MG63 (cell line): Measurements from ENCODE around the gene SNX12. TPM values are rescaled to one million over a fixed set of nuclear protein-coding genes. Genes with fewer than 3 reads are reported as not detected.

Experiments
- DNase-seq: peaks from one replicate; pipeline ENCODE4 v3.0.0-alpha.2; 2020
- H3K27me3 ChIP-seq: fragments of 250-450 bp; sonication (Bioruptor Pico); 2 replicates; pipeline ENCODE4 v1.5.1; 2020; ENCODE audit warnings: mild to moderate bottlenecking, moderate library complexity
- H3K36me3 ChIP-seq: fragments of 250-450 bp; sonication (Bioruptor Pico); 2 replicates; pipeline ENCODE4 v1.5.1; 2020; ENCODE audit warnings: mild to moderate bottlenecking, moderate library complexity
- H3K4me3 ChIP-seq: fragments of 250-450 bp; sonication (Bioruptor Pico); 2 replicates; pipeline ENCODE4 v1.5.1; 2020; ENCODE audit warnings: mild to moderate bottlenecking, moderate library complexity
- H3K9me3 ChIP-seq: fragments of 250-450 bp; sonication (Bioruptor Pico); 2 replicates; pipeline ENCODE4 v1.5.1; 2020; ENCODE audit warnings: mild to moderate bottlenecking, moderate library complexity
- total RNA-seq: library from RNA; depleted of rRNA; stranded (reverse); fragments of >200 nt; shearing (Covaris generic); gene quantifications from 2 replicates; pipeline ENCODE4 v1.2.3, GENCODE V29; 2014; ENCODE audit warnings: low replicate concordance

Gene SNX12
- total RNA-seq, 1 experiment from 2014 or later: 101 TPM

GRCh38 chrX:71096760-71097032 is 28.6 kb upstream of the SNX12 start:
- Histone ChIP-seq H3K9me3 (no peaks in the 10 kb centered on the region), H3K36me3 (no peaks in the 10 kb centered on the region), H3K27me3 (no peaks in the 10 kb centered on the region), H3K4me3 (peak overlapping the region; percentile 58)
- DNase-seq: no peak

DNA sequence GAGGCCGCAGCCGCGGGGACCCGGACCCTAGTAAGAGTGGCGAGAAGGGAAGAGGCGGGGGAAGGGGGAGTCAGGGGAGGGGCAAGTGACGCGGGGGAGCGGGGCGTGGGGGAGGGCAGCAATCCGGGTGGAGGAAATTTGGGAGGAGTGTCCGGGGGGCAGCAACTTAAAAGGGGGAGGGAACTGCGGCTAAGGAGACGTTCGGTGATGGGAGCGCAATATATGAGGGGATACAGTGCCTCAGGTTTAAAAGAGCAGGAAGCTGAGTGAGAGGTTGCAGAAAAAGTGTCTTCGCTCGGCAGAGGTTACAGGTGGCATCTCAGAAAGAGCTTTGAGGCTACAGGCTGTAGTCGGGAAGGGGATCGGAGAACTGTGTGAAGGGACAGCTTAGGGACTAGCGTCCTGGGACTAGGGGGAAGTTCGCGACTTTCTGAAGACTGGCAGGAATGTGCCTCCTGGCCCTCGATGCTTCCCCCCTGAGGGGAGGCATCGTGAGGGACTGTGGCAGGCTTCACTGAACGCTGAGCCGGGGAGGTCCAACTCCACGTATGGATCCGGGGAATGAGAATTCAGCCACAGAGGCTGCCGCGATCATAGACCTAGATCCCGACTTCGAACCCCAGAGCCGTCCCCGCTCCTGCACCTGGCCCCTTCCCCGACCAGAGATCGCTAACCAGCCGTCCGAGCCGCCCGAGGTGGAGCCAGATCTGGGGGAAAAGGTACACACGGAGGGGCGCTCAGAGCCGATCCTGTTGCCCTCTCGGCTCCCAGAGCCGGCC is 28.0 kb upstream of the SNX12 start:
- Histone ChIP-seq H3K36me3 (no peaks in the 10 kb centered on the region), H3K4me3 (peak overlapping the region; percentile 58), H3K9me3 (no peaks in the 10 kb centered on the region), H3K27me3 (no peaks in the 10 kb centered on the region)
- DNase-seq: no peak

GRCh38 chrX:71095555-71095980 is 27.4 kb upstream of the SNX12 start, which contains the start of gene FOXO4:
FOXO4 (plus strand) TSS chrX:71095851; CDS start chrX:71096529, 678 bp downstream.
- peak within 1 kb of the TSS; percentile 58 for H3K4me3 ChIP-seq
- DNase-seq: peak; percentile 84
- H3K9me3 ChIP-seq: no peaks in the 10 kb centered on the region

GRCh38 chrX:71095033-71095432 is 26.9 kb upstream of the SNX12 start:
- Histone ChIP-seq H3K27me3 (no peaks in the 10 kb centered on the region), H3K4me3 (peak overlapping the region; percentile 58), H3K9me3 (no peaks in the 10 kb centered on the region), H3K36me3 (no peaks in the 10 kb centered on the region)
- no peak for DNase-seq

More at GRCh38 chrX:71095555-71095980, 27.4 kb upstream of the SNX12 start, which contains the start of gene FOXO4:
- H3K27me3 ChIP-seq: no peaks in the 10 kb centered on the region
- no peaks in the 10 kb centered on the region for H3K36me3 ChIP-seq

DNA sequence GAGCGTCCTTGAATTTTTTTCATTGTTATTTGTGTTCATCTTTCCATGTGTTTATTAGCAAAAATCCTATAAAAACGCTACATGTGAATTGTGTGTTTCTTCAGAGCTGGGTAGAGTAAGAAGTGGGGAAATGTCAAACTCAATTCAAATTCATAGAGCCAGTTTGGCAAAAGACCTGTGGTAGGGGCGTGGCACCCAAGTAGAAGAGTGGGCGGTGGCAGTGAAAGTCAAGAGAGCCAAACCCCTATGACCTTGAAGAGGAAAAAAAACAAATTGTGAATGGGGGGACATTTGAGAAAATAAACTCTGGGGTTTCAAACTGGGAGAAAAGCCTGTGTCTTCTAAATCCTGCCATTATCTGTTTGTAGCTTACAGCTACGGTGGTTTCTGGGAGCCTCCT is 23.1 kb upstream of the SNX12 start:
- H3K4me3 ChIP-seq: no peak overlapping the region
- DNase-seq: no peak
- H3K9me3 ChIP-seq: no peaks in the 10 kb centered on the region

GRCh38 chrX:71085900-71086299 is 17.8 kb upstream of the SNX12 start:
- no peaks in the 10 kb centered on the region for H3K36me3 ChIP-seq
- no peaks in the 10 kb centered on the region for H3K27me3 ChIP-seq
- no peaks in the 10 kb centered on the region for H3K9me3 ChIP-seq
- H3K4me3 ChIP-seq: no peak overlapping the region
- DNase-seq: no peak

More for the DNA sequence above, 23.1 kb upstream of the SNX12 start:
- no peaks in the 10 kb centered on the region for H3K27me3 ChIP-seq
- no peaks in the 10 kb centered on the region for H3K36me3 ChIP-seq

GRCh38 chrX:71082822-71083221 is 14.7 kb upstream of the SNX12 start:
- Histone ChIP-seq H3K36me3 (no peaks in the 10 kb centered on the region), H3K9me3 (no peaks in the 10 kb centered on the region), H3K4me3 (no peak overlapping the region), H3K27me3 (no peaks in the 10 kb centered on the region)
- DNase-seq: no peak

- H3K9me3 ChIP-seq: no peaks in the 10 kb centered on the region
- DNase-seq: no peak
- no peaks in the 10 kb centered on the region for H3K27me3 ChIP-seq
- H3K4me3 ChIP-seq: no peak overlapping the region
- no peaks in the 10 kb centered on the region for H3K36me3 ChIP-seq
Observed at GRCh38 chrX:71082124-71082647, 14.1 kb upstream of the SNX12 start.

DNA sequence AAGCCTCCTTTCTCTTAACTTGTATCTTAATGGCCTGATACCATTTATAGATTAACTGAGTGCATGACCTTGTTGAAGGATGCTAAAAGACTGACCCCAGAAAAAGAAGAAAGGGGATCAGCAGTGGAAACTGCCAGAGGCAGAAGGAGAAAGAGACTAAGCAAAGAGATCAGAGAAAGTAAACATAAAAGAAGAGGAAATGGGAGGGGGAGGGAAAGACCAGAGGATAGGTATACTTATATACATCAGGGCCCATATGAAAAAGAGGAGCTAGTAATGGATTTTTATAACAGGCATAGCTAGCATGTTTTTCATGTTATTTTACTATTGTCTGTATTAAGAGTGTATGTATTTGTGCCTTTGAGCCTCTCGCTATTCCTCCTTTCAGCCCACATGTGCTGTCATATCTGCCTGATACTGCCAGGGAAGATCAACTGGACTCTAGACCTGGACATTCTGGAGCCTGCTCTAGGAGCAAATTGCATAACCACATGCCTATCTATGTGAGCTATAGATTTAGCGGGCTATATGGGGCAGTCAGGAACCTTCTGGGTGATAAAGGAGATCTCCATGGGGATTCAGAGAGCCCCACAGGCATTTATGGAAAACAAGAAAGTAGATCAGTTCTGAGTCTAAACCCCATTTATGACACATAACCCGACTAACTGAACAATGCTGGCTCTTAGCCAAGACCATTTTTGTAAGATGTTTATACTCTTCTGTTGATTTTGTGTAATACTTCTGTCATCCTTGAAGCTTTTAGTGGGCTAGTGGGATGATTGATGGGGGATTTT is 13.4 kb upstream of the SNX12 start:
- H3K36me3 ChIP-seq: no peaks in the 10 kb centered on the region
- no peak overlapping the region for H3K4me3 ChIP-seq
- no peaks in the 10 kb centered on the region for H3K27me3 ChIP-seq
- H3K9me3 ChIP-seq: no peaks in the 10 kb centered on the region
- DNase-seq: no peak

GRCh38 chrX:71070531-71070930 is 2.4 kb upstream of the SNX12 start:
- DNase-seq: no peak
- Histone ChIP-seq H3K4me3 (no peak overlapping the region), H3K36me3 (no peaks in the 10 kb centered on the region; the same call in 1 of the 2 replicates), H3K9me3 (no peaks in the 10 kb centered on the region), H3K27me3 (no peaks in the 10 kb centered on the region; the same call in 1 of the 2 replicates)

GRCh38 chrX:71067712-71068043 is 456 bp downstream of the SNX12 start:
- H3K9me3 ChIP-seq: no peaks in the 10 kb centered on the region
- DNase-seq: no peak
- H3K4me3 ChIP-seq: peak overlapping the region; percentile 86
- H3K36me3 ChIP-seq: no peaks in the 10 kb centered on the region; the same call in 1 of the 2 replicates
- no peaks in the 10 kb centered on the region; the same call in 1 of the 2 replicates for H3K27me3 ChIP-seq

GRCh38 chrX:71067089-71067488 is 1.0 kb downstream of the SNX12 start:
- Histone ChIP-seq H3K36me3 (no peaks in the 10 kb centered on the region; the same call in 1 of the 2 replicates), H3K27me3 (no peaks in the 10 kb centered on the region), H3K4me3 (peak overlapping the region; percentile 86), H3K9me3 (no peaks in the 10 kb centered on the region)
- no peak for DNase-seq

GRCh38 chrX:71060127-71060526 is 8.0 kb downstream of the SNX12 start:
- Histone ChIP-seq H3K4me3 (no peak overlapping the region), H3K9me3 (no peaks in the 10 kb centered on the region), H3K27me3 (no peaks in the 10 kb centered on the region), H3K36me3 (no peaks in the 10 kb centered on the region; the same call in 1 of the 2 replicates)
- DNase-seq: no peak

DNA sequence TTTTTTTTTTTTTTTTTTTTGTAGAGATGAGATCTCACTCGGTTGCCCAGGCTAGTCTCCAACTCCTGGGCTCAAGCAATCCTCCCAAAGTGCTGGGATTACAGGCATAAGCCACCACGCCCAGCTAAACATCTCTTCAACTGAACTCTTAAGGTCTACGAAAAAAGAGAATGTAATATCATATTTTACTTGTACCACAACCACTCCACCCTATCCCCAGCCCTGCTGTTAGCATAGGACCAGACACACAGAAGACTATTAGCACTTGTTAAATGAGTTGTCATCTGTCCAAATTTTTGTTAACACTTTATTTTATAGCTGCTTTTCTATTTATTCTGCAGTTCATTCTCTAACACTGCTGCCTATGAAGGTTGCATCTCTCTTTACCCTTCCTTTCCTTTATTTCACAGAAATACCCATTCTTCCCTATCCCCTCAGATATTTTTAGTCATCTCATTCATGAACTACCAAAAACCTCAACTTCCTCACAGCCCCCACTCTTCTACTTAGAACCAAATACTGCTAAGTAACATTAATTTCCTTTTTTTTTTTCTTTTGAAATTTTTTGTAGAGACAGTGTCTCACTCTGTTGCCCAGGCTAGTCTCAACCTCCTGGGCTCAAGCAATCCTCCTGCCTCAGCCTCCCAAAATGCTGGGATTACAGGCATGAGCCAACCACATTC is 10.1 kb downstream of the SNX12 start:
- no peak for DNase-seq
- H3K27me3 ChIP-seq: no peaks in the 10 kb centered on the region
- H3K36me3 ChIP-seq: no peaks in the 10 kb centered on the region; the same call in 1 of the 2 replicates
- H3K9me3 ChIP-seq: no peaks in the 10 kb centered on the region
- no peak overlapping the region for H3K4me3 ChIP-seq

GRCh38 chrX:71056867-71057266 is 11.3 kb downstream of the SNX12 start:
- Histone ChIP-seq H3K27me3 (no peaks in the 10 kb centered on the region), H3K9me3 (no peaks in the 10 kb centered on the region), H3K36me3 (no peaks in the 10 kb centered on the region; the same call in 1 of the 2 replicates), H3K4me3 (no peak overlapping the region)
- DNase-seq: no peak

- Histone ChIP-seq H3K4me3 (no peak overlapping the region), H3K27me3 (no peaks in the 10 kb centered on the region), H3K9me3 (no peaks in the 10 kb centered on the region), H3K36me3 (no peaks in the 10 kb centered on the region)
- DNase-seq: no peak
Observed at GRCh38 chrX:71053217-71053621, 14.9 kb downstream of the SNX12 start.

DNA sequence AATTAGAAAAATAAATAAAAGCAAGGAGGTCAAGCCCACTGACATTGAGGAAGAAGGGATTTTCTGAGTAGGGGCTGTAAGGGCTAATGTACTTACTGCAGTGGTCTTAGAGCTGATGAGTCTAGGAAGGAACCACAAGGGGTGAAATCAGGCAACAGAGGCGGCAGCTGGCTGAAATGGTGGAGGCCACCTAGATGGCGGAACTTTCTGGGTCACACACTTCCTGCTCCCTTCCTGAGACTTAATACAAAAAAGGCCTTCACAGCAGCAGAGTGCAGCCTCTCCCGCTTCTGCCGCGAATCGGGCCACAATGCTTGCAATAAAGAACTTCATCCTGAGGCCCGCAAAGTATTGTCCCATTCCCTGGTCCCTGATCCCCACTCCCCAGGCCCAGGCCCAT is 15.4 kb downstream of the SNX12 start:
- DNase-seq: no peak
- Histone ChIP-seq H3K27me3 (no peaks in the 10 kb centered on the region), H3K36me3 (no peaks in the 10 kb centered on the region), H3K9me3 (no peaks in the 10 kb centered on the region), H3K4me3 (no peak overlapping the region)
